NCI-H69 (cell line): ENCODE results near the gene RNF169.
"Not testable (repeated sequence)": the region's sequence is repeated elsewhere in the genome, so short reads cannot be mapped to it uniquely, and the experiment has no call there.

Experiments
- DNase-seq: peaks from one replicate; lab custom pipeline; 2025; lab: John Stamatoyannopoulos, UW

The RNF169 gene

DNA sequence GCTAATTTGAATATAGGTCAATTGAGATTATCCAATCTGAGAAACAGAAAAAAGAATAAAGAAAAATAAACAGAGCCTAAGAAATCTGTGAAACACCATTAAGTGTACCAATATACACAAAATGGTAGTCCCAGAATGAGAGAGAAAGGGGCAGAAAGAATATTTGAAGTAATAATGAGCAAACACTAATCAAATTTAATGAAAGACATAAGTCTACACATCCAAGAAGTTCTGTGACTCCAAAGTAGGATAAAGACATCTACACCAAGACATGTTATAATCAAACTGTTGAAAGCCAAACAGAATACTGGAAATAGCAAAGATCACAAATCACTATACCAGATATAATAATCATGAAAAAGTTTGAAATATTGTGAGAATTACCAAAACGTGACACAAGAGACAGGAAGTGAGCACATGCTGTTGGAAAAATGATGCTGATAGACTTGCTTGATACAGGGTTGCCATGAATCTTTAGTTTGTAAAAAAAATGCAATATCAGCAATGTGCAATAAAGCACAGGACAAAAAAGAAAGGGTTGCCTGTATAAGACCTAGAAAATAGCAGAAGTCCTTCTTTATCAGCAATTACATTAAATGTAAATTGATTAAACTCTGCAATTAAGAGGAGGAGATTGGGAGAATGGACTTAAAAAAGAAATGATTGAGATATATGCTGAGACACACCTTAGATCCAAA lies 75.8 kb downstream of the RNF169 start:
- DNase-seq, result no peak

DNA sequence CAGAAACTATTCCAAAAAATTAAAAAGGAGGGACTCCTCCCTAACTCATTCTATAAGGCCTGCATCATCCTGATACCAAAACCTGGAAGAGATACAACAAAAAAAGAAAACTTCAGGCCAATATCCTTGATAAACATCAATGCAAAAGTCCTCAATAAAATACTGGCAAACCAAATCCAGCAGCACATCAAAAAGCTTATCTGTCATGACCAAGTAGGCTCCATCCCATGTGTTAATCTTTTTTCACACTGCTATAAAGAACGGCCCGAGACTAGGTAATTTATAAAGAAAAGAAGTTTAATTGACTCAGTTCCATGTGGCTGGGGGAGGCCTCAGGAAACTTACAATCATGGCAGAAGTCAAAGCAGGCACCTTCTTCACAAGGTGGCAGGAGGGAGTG lies 76.9 kb downstream of the RNF169 start:
- not testable (repeated sequence) for DNase-seq

DNA sequence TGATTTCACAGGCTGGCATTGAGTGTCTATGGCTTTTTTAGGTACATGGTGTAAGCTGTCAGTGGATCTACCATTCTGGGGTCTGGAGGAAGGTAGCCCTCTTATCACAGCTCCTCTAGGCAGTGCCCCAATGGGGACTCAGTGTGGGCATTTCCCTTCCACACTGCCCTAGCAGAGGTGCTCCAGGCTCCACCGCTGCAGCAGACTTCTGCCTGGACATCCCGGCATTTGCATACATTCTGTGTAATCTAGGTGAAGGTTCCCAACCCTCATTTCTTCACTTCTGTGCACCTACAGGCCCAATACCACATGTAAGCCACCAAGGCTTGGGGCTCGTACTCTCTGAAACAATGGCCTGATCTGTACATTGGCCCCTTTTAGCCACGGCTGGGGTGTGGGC lies 78.3 kb downstream of the RNF169 start:
- DNase-seq, result peak; percentile 12

DNA sequence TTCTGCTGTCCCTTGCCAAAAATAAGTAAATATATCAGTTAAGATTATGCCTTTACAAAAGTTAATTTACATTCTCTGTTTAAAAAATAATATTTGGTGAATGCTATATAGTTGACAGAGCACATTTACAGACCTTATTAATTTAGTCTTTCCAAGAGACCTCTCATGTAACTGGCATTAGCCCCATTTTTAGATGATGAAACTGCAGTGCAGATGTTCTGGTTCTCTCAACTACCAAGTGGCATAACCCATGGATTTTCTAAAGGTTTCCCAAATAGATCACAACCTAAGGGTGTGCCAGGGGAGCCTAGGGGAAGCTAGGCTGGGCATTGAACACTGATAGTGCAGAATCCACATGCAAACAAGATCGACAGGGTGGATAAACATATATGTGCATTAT lies 88.5 kb downstream of the RNF169 start:
- DNase-seq, result no peak

DNA sequence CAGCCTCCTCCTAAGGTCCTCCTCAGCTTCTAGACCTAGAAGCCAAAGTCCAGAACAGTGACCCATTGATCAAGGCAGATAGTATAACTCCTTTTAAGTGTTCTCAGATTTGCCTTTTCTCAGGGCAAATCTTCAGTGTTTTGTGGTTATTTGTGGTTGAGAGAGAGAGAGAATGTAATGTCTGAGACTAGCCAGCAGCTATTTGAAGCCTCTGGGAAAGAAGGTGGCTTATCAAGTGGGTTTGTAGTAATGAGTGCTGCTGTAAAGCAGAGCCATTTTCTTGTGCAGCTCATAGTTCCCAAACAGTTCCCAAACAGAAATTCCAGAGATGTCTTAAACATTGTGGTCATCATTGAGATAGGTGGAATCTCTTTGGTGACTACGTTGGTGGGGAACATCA lies 89.5 kb downstream of the RNF169 start:
- no peak for DNase-seq

DNA sequence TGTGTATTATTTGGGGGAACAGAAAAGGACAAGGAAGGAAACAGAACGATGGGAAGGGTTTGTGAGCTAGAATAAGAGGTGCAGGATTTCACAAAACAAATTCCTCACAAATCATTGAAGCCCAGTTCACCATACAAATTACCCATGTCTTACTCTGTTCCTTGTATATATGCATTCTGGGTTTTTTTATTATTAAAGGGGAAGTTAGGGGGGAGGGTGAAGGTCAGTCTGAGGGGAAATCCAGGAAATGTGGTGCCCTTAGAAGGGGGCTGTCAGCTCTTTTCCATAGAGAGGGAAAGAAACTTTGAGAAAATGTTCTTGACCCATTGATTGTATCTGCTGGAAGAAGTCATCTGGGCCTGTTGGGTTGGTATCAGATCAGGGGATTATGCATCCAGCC lies 90.8 kb downstream of the RNF169 start:
- no peak for DNase-seq

DNA sequence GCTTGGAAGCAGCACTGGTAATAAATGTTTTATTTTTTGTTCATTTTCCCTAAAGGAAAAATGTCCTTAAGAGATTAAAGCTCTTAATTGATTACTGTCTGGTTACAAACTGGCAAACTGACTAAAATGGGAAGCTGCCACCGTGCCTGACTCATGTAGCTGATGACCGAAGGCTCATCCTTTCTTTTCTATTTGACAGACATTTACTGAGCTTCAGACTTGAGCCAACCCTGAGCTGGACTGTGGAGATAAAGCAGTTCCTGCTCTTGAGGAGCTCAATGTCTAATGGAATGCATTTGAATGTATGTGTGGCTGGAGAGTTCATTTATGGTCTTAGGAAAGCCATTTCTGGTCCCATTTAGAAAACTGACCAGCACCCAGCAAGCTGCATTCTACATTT lies 91.3 kb downstream of the RNF169 start:
- no peak for DNase-seq

DNA sequence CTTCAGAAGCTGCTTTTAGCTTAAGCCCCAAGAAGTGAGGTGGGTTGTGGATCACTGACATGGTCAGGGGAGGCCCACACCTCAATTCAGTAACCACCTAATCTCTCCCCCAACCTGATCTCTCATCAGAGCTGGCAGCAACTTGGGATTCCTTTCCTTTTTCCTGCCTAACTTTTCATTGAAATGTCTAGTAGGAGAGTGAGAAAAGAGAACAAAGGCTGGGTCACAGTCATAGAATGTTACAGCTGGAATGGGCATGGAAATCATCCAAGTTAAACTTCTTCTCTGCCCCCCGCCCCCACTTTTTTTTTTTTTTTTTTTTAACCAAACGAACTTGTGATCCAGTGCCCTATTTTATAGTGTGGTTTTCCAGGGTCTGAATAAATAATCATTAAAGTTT lies 91.8 kb downstream of the RNF169 start:
- no peak for DNase-seq

DNA sequence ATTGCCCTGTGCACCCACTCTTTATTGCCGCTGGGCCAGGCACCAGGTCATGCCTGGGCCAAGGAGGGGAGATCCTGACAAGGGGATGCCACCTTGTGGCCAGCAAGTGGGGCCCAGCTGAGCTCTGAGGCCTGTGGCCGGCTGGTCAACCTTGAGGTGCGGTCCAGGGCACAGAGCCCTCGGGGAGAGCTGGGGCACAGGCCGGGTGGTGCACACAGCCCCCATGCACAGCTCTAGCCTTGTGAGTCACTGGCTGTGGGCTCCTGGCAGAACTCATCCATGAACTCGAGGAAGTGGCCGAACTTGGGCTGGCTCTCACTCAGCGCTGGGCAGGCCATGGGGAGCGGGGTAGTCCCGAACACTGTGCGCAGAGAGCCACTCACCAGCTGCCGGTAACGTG lies 94.3 kb downstream of the RNF169 start:
- DNase-seq, result no peak

DNA sequence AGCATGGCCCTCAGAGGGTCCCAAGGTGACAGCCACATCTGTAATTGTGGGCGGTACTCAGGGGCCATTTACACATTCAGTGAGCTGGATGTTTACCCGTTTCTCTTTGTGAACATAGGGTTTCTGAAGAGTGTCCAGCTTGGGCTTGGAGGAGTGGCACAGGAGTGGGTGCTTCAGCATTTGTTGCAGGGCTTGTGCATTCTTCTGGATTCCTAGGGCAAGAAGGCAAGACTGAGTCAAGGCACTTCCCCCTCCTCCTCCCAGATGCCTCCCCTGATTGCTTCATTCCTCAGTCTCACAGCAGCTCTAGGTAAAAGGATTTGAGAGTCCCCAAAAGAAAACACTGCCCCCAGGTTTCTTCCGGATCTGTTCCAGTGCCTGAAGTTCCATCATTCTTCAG lies 95.4 kb downstream of the RNF169 start:
- no peak for DNase-seq

DNA sequence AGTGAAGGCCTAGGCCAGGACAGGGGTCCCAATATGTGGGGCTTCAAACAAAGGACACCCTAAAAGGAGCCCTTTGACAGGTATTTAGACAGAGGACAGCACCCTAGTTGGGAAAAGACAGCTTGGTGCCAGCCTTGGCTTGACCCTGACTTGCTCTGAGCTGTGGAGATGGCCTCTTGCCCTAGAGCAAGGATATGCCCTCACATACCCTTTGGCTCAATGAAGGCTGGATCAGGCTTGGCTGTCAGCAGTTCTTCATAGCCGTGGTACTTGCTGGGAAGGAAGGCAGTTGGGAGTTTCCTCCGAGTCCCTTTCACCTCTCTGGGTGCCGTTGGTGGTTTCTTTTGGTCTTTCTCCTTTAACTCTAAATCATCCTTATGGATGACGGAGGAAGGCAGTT lies 96.2 kb downstream of the RNF169 start:
- DNase-seq, result no peak

DNA sequence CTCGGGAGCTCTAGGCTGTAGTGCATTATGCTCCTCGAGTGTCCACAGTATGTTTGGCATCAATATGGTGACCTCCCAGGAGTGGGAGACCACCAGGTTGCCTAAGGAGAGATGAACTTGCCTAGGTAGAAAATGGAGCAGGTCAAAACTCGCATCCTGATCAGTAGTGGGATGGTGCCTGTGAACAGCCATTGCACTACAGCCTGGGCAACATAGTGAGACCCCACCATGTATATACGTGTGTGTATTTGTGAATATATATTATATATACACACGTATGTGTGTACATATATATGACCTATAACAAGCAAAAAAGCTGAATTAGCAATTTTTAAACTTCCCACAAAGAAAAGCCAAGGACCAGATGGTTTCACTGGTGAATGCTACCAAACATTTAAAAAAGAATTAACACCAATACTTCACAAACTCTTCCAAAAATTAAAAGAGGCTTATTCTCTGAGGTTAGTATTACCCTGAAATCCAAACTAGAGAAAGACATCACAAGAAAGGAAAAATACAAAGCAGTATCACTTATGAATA lies 97.4 kb downstream of the RNF169 start:
- DNase-seq, result no peak

DNA sequence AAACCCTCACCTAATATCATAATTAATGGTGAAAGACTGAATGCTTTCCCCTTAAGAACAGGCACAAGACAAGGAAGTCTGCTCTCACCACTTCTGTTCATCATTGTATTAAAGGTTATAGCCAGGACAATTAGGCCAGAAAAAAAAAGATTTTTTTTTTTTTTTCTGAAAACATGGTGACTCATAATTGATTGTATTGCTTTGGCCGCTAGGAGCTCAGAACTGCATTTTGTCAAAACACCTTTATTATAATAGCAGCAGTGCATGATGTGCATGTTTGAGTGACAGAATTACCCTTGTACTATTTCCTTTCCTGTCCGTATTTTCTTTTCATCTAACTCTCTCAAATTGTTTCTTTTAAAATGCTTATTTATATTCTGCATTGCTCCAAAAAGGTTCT lies 98.1 kb downstream of the RNF169 start:
- no peak for DNase-seq

DNA sequence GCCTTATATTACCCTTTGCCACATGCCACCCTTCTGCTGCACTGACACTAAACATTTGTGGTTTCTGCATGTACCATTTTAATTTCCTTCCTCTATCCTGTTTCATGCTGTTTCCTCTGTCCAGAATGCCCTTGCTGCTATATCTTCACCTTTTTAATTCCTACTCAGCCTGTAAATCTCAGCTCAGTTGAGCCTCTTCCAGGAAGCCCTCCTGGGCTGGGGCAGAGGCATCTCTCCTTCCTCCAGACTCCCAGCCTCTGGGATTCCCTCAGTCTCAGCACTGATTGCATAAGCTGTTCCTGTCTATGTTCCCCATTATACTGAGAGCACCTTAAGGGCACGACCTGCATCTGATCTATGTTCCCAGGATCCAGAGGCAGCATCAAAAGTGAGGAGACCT lies 98.7 kb downstream of the RNF169 start:
- no peak for DNase-seq

DNA sequence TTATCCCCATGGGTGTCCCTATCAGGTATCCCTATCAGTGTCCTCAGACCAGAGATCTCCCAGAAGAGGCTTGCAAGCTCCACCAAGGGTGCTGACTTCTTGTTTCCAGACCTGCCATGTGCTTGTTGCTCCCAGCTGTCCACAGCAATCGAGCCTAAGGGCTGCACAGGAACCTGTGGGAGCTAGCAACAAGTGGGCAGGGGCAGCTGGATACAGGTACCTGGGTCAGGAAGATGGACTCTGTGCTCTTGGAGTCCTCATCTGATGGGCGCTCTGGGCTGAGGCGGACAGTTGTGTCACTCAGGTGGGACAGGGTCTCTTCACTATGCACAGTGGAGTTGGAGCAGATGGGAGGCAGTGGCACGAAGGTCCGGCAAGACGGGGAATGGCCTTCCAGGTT lies 99.2 kb downstream of the RNF169 start:
- DNase-seq, result no peak

DNA sequence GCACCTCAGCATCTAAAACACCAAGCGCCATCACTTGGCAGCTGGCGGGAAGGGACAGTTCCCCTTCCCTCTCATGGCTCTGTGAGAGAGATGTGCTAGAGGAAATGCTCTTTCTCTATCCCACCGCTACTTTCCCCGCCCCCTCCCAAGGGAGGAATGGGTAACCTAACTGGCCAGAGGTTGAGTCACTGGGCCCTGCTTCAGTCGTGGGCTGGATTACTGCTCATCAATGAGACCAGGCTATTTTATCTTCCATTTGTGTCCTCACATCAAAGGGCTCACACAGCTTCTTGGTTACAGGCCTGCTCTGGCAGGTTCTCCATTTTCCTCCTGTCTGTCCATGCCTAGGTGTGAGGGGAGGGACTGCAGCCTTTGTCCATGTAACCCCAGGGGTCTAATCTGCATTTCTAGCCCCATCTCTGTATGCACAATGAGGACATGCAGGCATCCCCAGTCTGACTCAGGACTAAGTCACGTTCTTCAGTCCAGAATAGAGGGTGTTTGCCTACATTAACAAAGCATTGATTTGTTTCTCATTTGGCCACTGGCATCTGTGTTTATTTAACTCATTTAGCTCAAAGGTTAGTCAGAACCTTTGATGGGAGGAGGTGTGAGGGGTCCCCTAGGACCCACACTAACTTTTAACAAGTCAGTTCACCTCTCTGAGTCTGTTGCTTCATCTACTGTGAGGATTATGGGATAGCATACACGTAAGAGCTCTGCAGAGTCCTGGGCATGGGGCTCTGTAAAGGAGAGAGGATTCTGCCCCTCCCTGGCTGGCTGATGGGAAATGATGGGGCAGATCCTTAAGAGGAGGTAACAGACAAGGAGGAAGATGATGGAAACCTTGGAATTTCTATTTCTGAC lies 101.1 kb downstream of the RNF169 start:
- peak; percentile 44 for DNase-seq

DNA sequence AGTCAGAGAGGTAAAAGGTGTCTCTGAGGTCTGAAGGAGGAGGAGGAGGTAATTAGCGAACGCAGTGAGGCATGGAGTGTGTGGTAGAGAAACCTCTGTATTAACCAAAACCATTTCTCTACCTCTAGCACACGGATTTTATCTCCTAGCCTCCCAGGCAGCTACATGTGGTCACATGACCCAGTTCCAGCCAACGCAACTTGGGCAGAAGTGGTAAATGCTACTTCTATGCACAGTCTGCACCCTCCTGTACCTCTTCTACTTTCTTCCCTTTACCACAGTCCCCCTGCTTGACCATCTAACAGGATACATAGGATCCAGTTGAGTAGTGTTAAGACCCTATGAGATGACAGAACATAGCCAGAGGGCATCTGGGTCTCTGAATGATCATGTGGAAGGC lies 104.6 kb downstream of the RNF169 start:
- no peak for DNase-seq

DNA sequence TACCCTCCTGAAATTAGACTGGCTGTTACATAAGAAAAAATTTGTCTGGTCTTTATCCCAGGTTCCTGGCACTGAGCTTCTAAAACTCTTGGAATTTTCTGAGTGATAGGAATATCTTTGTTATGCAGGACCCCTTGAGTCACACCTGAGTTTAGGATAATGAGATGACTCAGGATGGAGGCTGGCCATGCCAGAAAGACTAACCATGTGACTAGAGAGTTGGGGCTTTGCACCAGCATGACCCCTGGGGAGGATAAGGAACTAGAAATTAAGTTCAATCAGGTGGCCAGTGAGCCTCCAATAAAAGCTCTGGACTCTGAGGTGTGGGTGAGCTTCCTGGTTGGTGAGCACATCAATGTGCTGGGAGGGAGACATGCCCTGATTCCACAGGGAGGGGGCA lies 112.1 kb downstream of the RNF169 start:
- DNase-seq, result no peak

DNA sequence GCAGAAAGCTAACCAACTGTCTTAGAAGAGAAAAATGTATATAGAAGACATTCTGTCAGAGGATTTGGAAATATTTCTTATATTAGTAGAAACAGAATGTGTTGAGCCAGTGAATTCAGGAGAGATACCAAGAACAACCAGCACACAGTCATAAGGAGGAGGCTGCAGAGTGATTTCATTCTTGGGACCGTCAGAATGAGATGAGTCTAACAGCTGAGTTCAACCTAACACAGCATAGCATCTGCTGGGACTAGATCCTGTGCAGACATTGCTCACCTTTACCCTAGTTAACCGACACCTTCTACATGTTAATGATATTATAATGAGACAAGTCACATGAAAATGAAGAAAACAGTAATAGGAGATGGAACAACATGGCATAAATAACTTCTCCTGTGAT lies 114.8 kb downstream of the RNF169 start:
- DNase-seq, result no peak

DNA sequence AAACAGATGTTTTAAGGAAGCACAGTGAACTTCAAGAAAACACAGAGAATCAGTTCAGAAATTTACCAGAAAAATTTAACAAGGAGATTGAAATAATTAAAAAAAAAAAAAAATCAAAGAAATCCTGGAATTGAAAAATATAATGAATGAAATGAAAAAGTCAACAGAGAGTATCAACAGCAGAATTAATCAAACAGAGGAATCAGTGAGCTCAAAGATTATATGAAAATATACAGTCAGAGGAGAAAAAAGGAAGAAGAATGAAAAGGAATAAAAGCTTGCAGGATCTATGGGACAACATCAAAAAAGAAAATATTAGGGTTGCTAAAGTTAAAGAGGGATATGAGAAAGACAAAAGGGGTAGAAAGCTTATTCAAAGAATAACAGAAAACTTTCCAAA lies 117.9 kb downstream of the RNF169 start:
- DNase-seq, result no peak

DNA sequence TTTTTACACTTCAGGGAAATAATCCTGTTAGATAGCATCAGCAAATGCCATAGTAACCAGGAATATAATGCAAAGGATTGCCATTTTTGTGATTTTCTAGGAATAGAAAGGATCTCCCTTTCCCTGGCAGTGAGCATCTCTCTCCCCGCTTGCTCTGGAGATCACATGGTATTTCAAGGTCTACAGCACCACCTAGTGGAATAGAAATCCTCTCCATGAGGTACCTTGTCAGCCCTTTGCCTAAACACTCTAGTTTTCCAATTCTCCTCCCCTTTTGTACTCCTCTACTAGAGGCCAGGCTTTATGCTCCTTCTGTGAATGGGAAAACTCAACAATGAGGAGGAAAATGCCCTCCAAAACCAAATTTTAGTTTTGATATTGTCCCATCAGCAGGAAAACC lies 121.8 kb downstream of the RNF169 start:
- peak; percentile 39 for DNase-seq

DNA sequence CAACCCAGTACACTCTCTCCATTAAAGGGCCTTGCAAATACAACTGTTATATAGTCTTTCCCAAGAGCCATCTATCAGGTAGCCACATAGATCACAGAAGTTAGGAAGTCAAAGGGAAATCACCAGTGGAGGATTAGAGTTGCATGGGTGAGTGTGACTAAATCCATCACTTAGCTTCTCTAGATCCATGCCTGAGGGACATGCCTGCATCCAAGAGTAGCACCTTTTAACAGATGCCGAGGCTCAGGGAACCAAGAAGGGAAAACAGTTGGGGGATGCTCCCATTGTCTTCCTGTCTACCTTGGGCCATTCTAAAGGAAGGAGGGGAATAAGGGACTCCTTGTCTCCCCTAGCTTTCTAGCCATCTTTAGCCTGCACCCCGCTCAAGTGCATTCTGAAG lies 122.4 kb downstream of the RNF169 start:
- DNase-seq, result peak; percentile 30

DNA sequence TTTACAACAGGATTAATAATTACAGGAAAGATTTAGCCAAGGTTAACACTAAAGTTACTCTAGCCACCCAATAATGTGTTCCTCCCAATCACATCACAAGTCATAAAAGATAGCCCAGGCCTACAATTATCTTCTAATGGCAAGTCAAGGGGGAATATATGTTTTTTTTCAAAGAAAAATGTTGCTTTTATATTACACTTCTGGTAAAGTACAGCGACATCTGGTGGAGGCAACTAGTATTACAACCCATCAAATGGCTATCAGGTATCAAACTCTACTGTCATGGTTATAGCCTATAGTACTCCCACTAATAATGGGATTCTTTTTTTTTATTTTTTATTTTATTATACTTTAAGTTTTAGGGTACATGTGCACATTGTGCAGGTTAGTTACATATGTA lies 128.5 kb downstream of the RNF169 start:
- peak; percentile 6 for DNase-seq
